NCI-H1048 (cell line): ENCODE data around the gene RDH13.
A peak's percentile ranks its signal among the peaks of the same experiment; 100 is the strongest.
"Not testable (repeated sequence)": the region's sequence is repeated elsewhere in the genome, so short reads cannot be mapped to it uniquely, and the experiment has no call there.

Experiments used
- DNase-seq: peaks from one replicate; lab custom pipeline; 2025; lab: John Stamatoyannopoulos, UW

The RDH13 gene

GRCh38 chr19:55062735-55063491 is at the start of gene RDH13:
RDH13 (minus strand) TSS chr19:55063148; CDS start chr19:55063032, 116 bp downstream.
- peak; percentile 89 for DNase-seq

GRCh38 chr19:55112246-55112776 is 49.4 kb upstream of the RDH13 start:
- DNase-seq = no peak

- no peak for DNase-seq
Measured at GRCh38 chr19:55111238-55111831, 48.4 kb upstream of the RDH13 start.

- no peak for DNase-seq
Measured at GRCh38 chr19:55109527-55110291, 46.8 kb upstream of the RDH13 start.

GRCh38 chr19:55107252-55107651 is 44.3 kb upstream of the RDH13 start:
- DNase-seq = not testable (repeated sequence)

GRCh38 chr19:55106591-55106990 is 43.6 kb upstream of the RDH13 start:
- DNase-seq = no peak

GRCh38 chr19:55105237-55105636 is 42.3 kb upstream of the RDH13 start:
- DNase-seq = no peak

GRCh38 chr19:55103190-55103589 is 40.2 kb upstream of the RDH13 start:
- DNase-seq = no peak

GRCh38 chr19:55101261-55101660 is 38.3 kb upstream of the RDH13 start:
- DNase-seq = no peak

- no peak for DNase-seq
Measured at GRCh38 chr19:55099557-55100506, 36.9 kb upstream of the RDH13 start.

GRCh38 chr19:55098716-55099556 is 36.0 kb upstream of the RDH13 start:
- DNase-seq = no peak

GRCh38 chr19:55097864-55098715 is 35.1 kb upstream of the RDH13 start:
- DNase-seq = no peak

GRCh38 chr19:55096061-55096701 is 33.2 kb upstream of the RDH13 start:
- DNase-seq = no peak

- no peak for DNase-seq
Measured at GRCh38 chr19:55095260-55096060, 32.5 kb upstream of the RDH13 start.

GRCh38 chr19:55094456-55095259 is 31.7 kb upstream of the RDH13 start:
- DNase-seq = no peak

GRCh38 chr19:55092423-55093318 is 29.7 kb upstream of the RDH13 start:
- DNase-seq = no peak
